Measurements from ENCODE around the gene MNS1.
"Not testable (repeated sequence)": the region's sequence is repeated elsewhere in the genome, so short reads cannot be mapped to it uniquely, and the experiment has no call there.

The MNS1 gene

DNA sequence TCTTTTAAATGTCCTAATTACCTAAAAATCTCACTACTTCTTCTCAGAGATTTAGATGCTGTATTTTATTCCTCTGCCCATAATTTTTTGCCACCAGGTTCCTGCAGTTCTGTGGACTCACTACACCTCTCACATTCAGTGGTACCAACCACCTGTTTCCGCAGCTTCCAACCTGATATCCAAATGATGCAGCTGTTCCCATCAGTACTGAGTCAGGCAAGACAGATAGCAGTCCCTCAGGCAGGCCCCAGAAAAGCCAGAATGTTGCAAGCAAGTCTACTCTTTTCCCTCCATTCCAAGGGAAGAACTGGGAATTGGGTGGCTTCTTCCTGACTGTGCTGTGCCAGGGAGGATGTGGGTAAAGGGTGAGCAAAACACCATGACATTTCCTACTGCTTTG, 39.0 kb downstream of the MNS1 start:
- H3K4me3 ChIP-seq (ENCODE audit: low read length): no peak overlapping the region
- DNase-seq (ENCODE audit: low read depth): no peak
- TF ChIP-seq, protein P1, sequence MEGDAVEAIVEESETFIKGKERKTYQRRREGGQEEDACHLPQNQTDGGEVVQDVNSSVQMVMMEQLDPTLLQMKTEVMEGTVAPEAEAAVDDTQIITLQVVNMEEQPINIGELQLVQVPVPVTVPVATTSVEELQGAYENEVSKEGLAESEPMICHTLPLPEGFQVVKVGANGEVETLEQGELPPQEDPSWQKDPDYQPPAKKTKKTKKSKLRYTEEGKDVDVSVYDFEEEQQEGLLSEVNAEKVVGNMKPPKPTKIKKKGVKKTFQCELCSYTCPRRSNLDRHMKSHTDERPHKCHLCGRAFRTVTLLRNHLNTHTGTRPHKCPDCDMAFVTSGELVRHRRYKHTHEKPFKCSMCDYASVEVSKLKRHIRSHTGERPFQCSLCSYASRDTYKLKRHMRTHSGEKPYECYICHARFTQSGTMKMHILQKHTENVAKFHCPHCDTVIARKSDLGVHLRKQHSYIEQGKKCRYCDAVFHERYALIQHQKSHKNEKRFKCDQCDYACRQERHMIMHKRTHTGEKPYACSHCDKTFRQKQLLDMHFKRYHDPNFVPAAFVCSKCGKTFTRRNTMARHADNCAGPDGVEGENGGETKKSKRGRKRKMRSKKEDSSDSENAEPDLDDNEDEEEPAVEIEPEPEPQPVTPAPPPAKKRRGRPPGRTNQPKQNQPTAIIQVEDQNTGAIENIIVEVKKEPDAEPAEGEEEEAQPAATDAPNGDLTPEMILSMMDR (conservative IDR thresholded peaks at IDR 0.05; ENCODE audit: low read length): no peak

DNA sequence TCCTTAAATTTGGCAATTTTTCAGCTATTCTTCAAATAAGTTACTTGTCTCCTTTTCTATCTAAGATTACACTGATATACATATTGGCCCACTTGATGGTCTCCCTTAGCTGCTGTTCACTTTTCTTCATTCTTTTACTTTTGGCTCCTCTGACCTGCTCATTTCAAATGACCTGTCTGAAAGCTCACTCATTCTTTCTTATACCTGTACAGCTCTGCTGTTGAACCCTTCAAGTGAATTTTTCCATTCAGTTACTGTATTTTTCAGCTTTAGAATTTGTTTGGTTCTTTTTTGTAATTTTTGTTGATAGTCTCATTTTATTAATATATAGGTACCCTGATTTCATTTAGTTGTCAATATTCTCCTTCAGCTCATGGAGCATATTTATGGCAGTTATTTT, 39.7 kb downstream of the MNS1 start:
- TF ChIP-seq, protein P1 (conservative IDR thresholded peaks at IDR 0.05; ENCODE audit: low read length): no peak
- no peak for DNase-seq (ENCODE audit: low read depth)
- H3K4me3 ChIP-seq (ENCODE audit: low read length): no peak overlapping the region

DNA sequence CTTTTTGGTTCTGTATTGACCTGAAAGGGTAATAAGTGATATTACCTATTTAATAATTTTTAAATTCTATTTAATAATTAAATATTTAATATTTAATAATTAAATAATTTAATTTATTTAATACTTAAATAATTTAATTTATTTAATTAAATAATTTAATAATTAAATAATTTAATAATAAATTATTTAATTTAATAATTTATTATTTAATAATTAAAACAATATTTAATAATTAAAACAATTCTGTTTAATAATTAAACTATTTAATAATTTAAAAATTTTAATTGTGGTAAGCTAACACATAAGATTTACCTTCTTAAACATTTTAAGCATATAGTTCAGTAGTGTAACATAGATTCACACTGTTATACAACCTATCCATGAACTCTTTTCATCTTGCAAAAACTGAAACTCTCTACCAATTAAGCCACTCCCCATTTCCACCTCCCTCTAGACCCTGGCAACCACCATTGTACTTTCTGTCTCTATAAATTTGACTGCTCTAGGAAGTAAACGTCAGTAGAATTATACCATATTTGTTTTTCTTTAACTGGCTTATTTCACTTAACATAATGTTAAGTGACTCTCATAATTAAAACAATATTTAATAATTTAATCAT, 51.7 kb downstream of the MNS1 start:
- H3K4me3 ChIP-seq (ENCODE audit: low read length); DNase-seq (ENCODE audit: low read depth): not testable (repeated sequence)

DNA sequence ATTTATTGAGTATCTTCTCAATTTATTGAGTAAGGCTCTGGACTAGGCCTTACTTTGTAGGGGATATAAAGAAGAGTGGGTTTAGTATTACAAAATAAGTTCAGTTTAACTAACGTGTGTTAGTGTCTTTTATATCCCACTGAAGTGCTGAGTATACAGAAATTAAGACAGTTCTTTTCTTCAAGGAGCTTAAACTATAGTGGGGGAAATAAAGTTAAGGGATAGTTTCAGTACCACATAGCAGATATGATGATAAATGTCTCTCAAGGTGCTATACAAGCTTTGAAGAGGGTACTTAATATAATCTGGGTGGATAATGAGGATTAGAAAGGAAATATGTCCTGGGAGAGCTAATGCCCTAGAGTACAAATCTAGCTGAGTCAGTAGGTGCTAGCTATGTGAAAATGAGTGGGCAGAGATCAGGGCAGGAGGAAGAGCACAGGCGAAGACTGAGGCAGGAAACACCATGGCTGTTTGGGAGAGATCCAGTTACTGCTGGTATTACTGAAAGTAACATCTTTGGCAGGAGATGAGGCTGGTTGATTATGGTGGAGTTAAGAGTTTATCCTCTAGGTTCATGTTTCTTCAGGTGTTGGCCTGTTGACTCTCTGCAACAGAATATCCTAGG, 53.7 kb downstream of the MNS1 start:
- no peak overlapping the region for H3K4me3 ChIP-seq (ENCODE audit: low read length)
- DNase-seq (ENCODE audit: low read depth): no peak
- TF ChIP-seq, protein P1 (conservative IDR thresholded peaks at IDR 0.05; ENCODE audit: low read length): no peak

DNA sequence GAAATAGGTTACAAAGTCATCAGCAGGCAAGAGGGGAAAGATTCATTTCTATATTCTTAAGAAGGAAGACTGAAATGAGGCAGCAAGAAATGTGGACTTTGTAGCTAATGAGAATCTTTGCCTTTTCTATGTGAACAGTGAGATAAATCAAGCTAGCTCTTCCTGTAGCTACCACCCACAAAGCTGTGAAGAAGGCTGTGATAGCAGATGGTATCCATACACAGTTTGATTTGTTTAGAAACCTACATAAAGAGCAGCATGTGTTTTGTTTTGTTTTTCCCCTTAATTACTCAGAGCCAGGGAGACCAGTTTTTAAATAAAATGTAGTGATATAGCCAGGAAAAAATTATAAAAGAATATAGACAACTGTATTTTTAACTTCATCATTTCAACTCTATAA, 54.2 kb downstream of the MNS1 start:
- DNase-seq (ENCODE audit: low read depth): no peak
- H3K4me3 ChIP-seq (ENCODE audit: low read length): no peak overlapping the region
- TF ChIP-seq, protein P1 (conservative IDR thresholded peaks at IDR 0.05; ENCODE audit: low read length): no peak

DNA sequence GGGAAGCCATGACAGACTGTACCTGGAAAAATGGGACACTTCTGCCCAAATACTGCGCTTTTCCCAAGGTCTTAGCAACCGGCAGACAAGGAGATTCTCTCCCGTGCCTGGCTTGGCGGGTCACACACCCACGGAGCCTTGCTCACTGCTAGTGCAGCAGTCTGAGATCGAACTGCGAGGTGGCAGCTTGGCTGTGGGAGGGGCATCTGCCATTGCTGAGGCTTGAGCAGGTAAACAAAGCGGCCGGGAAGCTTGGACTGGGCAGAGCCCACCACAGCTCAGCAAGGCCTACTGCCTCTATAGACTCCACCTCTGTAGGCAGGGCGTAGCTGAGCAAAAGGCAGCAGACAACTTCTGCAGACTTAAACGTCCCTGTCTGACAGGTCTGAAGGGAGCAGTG, 65.7 kb downstream of the MNS1 start:
- not testable (repeated sequence) for H3K4me3 ChIP-seq (ENCODE audit: low read length); DNase-seq (ENCODE audit: low read depth)

DNA sequence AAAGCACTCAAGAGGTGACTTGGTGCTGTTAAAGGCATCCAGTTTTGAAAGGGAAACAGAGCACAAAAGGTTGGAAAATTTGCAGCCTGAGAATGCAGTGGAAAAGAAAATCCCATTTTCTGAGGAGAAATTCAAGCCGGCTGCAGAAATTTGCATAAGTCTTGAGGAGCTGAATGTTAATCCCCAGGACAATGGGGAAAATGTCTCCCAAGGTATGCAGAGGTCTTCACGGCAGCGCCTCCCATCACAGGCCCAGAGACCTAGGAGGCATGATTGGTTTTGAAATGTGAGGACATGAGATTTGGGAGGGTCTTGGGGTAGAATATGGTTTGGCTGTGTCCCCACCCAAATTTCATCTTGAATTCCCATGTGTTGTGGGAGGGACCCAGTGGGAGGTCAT, 67.6 kb downstream of the MNS1 start:
- DNase-seq (ENCODE audit: low read depth); H3K4me3 ChIP-seq (ENCODE audit: low read length): not testable (repeated sequence)

DNA sequence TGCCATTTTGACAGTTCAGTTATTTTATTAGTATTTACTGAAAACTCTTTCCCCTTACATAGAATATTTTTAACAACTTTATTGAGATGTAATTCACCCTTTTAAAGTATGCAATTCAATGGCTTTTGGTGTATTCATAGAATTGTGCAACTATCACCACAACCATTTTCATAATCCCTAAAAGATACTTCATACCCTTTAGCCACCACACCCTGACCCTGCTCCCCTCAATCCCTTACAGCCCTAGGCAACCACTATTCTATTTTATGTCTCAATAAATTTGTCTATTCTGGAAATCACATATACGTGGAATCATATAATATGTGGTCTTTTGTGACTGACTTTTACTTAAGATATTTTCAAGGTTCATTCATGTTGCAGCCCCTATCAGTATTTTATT, 70.0 kb downstream of the MNS1 start:
- H3K4me3 ChIP-seq (ENCODE audit: low read length): no peak overlapping the region
- DNase-seq (ENCODE audit: low read depth): no peak
- TF ChIP-seq, protein P1 (conservative IDR thresholded peaks at IDR 0.05; ENCODE audit: low read length): no peak

DNA sequence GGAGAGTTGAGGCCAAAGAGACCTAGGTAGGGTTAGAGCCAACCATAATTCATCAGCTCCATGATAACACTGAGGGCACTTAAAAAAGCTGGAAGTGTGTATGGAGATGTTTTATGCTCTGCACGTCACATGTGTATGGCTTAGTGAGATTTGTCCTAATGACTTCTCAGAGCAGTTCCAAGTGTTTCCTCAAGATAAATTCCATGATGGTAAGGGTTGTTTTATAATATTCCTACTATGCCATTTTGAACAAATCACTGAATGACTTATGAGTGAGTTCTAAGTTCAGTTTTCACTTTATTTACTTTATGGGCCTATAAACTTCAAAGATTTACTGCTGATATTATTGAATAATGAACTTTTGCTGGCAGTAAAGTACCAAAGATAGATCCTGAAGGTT, 71.7 kb downstream of the MNS1 start:
- no peak for DNase-seq (ENCODE audit: low read depth)
- TF ChIP-seq, protein P1 (conservative IDR thresholded peaks at IDR 0.05; ENCODE audit: low read length): no peak
- no peak overlapping the region for H3K4me3 ChIP-seq (ENCODE audit: low read length)

Data from AG10803 (cell line).